NCI-H748 treated with DMSO at 0.1 percent for 48 hours (cell line): ENCODE results near the gene SMG7.
"Not testable (repeated sequence)": the region's sequence is repeated elsewhere in the genome, so short reads cannot be mapped to it uniquely, and the experiment has no call there.

Experiments
- DNase-seq: peaks from one replicate; lab custom pipeline; 2025; lab: John Stamatoyannopoulos, UW

The SMG7 gene

GRCh38 chr1:183472488-183473216, at the start of gene SMG7:
Gene SMG7, plus strand, starts transcription at chr1:183472499. Its CDS starts 122 bp downstream, at chr1:183472621.
- DNase-seq, result no peak

- no peak for DNase-seq
These were observed 48.8 kb upstream of the SMG7 start for GRCh38 chr1:183423541-183423940.

- DNase-seq, result no peak
These were observed 47.6 kb upstream of the SMG7 start for GRCh38 chr1:183424691-183425090.

- DNase-seq, result not testable (repeated sequence)
These were observed 44.7 kb upstream of the SMG7 start for GRCh38 chr1:183427591-183427990.

- DNase-seq, result no peak
These were observed 40.3 kb upstream of the SMG7 start for GRCh38 chr1:183431840-183432547.

- no peak for DNase-seq
These were observed 39.8 kb upstream of the SMG7 start for GRCh38 chr1:183432548-183432875.

GRCh38 chr1:183433703-183434102, 38.6 kb upstream of the SMG7 start:
- no peak for DNase-seq

- DNase-seq, result no peak
These were observed 36.8 kb upstream of the SMG7 start for GRCh38 chr1:183435497-183435896.

GRCh38 chr1:183438060-183438459, 34.2 kb upstream of the SMG7 start:
- DNase-seq, result no peak

GRCh38 chr1:183443011-183443410, 29.3 kb upstream of the SMG7 start:
- no peak for DNase-seq

- DNase-seq, result no peak
These were observed 28.8 kb upstream of the SMG7 start for GRCh38 chr1:183443466-183443865.

GRCh38 chr1:183444243-183444642, 28.1 kb upstream of the SMG7 start:
- no peak for DNase-seq

- no peak for DNase-seq
These were observed 23.0 kb upstream of the SMG7 start for GRCh38 chr1:183449223-183449770.

- DNase-seq, result no peak
These were observed 22.2 kb upstream of the SMG7 start for GRCh38 chr1:183450093-183450492.

- DNase-seq, result no peak
These were observed 17.9 kb upstream of the SMG7 start for GRCh38 chr1:183454377-183454776.

GRCh38 chr1:183456826-183457225, 15.5 kb upstream of the SMG7 start:
- DNase-seq, result no peak

GRCh38 chr1:183457449-183457848, 14.8 kb upstream of the SMG7 start:
- no peak for DNase-seq

- DNase-seq, result no peak
These were observed 11.7 kb upstream of the SMG7 start for GRCh38 chr1:183460596-183460995.

- DNase-seq, result no peak
These were observed 10.9 kb upstream of the SMG7 start for GRCh38 chr1:183461350-183461749.

GRCh38 chr1:183463566-183463965, 8.7 kb upstream of the SMG7 start:
- DNase-seq, result no peak

- no peak for DNase-seq
These were observed 5.5 kb upstream of the SMG7 start for GRCh38 chr1:183466781-183467180.

- no peak for DNase-seq
These were observed 4.6 kb upstream of the SMG7 start for GRCh38 chr1:183467687-183468086.

GRCh38 chr1:183470147-183470960, 1.9 kb upstream of the SMG7 start:
- peak; percentile 53 for DNase-seq
